HepG2 (cell line): ENCODE data around the gene ZNF189. TPM values are rescaled to one million over a fixed set of nuclear protein-coding genes. Genes with fewer than 3 reads are reported as not detected.

Experiments used
- ATF6 ChIP-seq: sonication (generic); formaldehyde crosslinking; conservative IDR thresholded peaks from 2 replicates; pipeline ENCODE4 v1.4.0; 2020; ENCODE audit warnings: missing genetic modification reagents
- GATAD2A ChIP-seq: IDR thresholded peaks from 2 replicates; pipeline ENCODE4 v1.6.1; 2016
- GFI1 ChIP-seq: sonication (generic); formaldehyde crosslinking; IDR thresholded peaks from 2 replicates; pipeline ENCODE4 v1.5.0; 2020; ENCODE audit warnings: missing genetic modification reagents, mild to moderate bottlenecking, borderline replicate concordance
- GMEB2 ChIP-seq: IDR thresholded peaks from 2 replicates; pipeline ENCODE4 v1.6.1; 2016; ENCODE audit warnings: missing biosample characterization, missing genetic modification reagents, low read depth
- HNF4G ChIP-seq, 2 experiments: sonication (generic) in 1 of 2; formaldehyde crosslinking in 1 of 2; IDR thresholded peaks; 2 replicates each; pipeline versions ENCODE4 v1.4.0 to v1.6.1; 2011 to 2020; ENCODE audit warnings: borderline replicate concordance in 2 of 2, low read depth in 2 of 2, mild to moderate bottlenecking in 2 of 2, low read length in 1 of 2, missing genetic modification reagents in 1 of 2, moderate library complexity in 1 of 2
- KDM3A ChIP-seq: IDR thresholded peaks from 2 replicates; pipeline ENCODE4 v1.6.1; 2018; ENCODE audit warnings: low read depth, missing compliant biosample characterization
- LCORL ChIP-seq, 2 experiments: fragments of 450-650 bp in 1 of 2; sonication (generic) in 1 of 2; formaldehyde crosslinking in 1 of 2; IDR thresholded peaks; 2 replicates each; pipeline versions ENCODE4 v1.5.0 to v1.6.1; 2017 to 2020; ENCODE audit warnings: antibody characterized with exemption in 1 of 2, missing genetic modification reagents in 1 of 2
- MED1 ChIP-seq: sonication (generic); formaldehyde crosslinking; IDR thresholded peaks from 2 replicates; pipeline ENCODE4 v1.4.0; 2020; ENCODE audit warnings: missing genetic modification reagents
- RFX1 ChIP-seq: fragments of 450-650 bp; IDR thresholded peaks from 2 replicates; pipeline ENCODE4 v1.6.1; 2017
- RFX3 ChIP-seq: IDR thresholded peaks from 2 replicates; pipeline ENCODE4 v1.6.1; 2016; ENCODE audit warnings: missing biosample characterization, missing genetic modification reagents
- TFAP4 ChIP-seq: sonication (generic); IDR thresholded peaks from 2 replicates; pipeline ENCODE4 v1.6.1; 2016; ENCODE audit warnings: low read depth, borderline replicate concordance
- ZFP62 ChIP-seq: sonication (generic); formaldehyde crosslinking; IDR thresholded peaks from 2 replicates; pipeline ENCODE4 v1.4.0; 2020; ENCODE audit warnings: missing genetic modification reagents
- ZNF317 ChIP-seq: sonication (generic); formaldehyde crosslinking; IDR thresholded peaks from 2 replicates; pipeline ENCODE4 v1.5.0; 2020; ENCODE audit warnings: mild to moderate bottlenecking, missing genetic modification reagents
- ZNF335 ChIP-seq: sonication (generic); formaldehyde crosslinking; IDR thresholded peaks from 2 replicates; pipeline ENCODE4 v1.4.0; 2020; ENCODE audit warnings: missing genetic modification reagents
- ZNF362 ChIP-seq: sonication (generic); formaldehyde crosslinking; IDR thresholded peaks from 2 replicates; pipeline ENCODE4 v1.4.0; 2020; ENCODE audit warnings: missing genetic modification reagents, mild to moderate bottlenecking, borderline replicate concordance
- ZNF468 ChIP-seq: sonication (generic); formaldehyde crosslinking; IDR thresholded peaks from 2 replicates; pipeline ENCODE4 v1.8.0; 2022; ENCODE audit warnings: mild to moderate bottlenecking, moderate library complexity, missing genetic modification reagents
- ZNF484 ChIP-seq: sonication (generic); formaldehyde crosslinking; IDR thresholded peaks from 2 replicates; pipeline ENCODE4 v1.5.1; 2020; ENCODE audit warnings: mild to moderate bottlenecking, low read depth, missing genetic modification reagents, borderline replicate concordance
- ZNF512 ChIP-seq: sonication (generic); formaldehyde crosslinking; IDR thresholded peaks from 2 replicates; pipeline ENCODE4 v1.4.0; 2020; ENCODE audit warnings: mild to moderate bottlenecking, missing genetic modification reagents
- ZNF644 ChIP-seq: IDR thresholded peaks from 2 replicates; pipeline ENCODE4 v1.6.1; 2016; ENCODE audit warnings: low read depth
- polyA plus RNA-seq, 8 experiments: library from polyadenylated mRNA; depleted of rRNA in 3 of 8; stranded (reverse) in 7 of 8; unstranded in 1 of 8; fragments of >200 nt; fragmentation: Illumina TruSeq in 4 of 8; extraction: Trizol in 4 of 8; gene quantifications; 2 replicates each; pipeline versions ENCODE4 v1.2.1 to v1.2.3, GENCODE V29; 2011 to 2016; ENCODE audit warnings: low read depth in 4 of 8, missing spikeins in 1 of 8, mixed read lengths in 1 of 8; ENCODE audit not compliant: insufficient read depth in 1 of 8
- total RNA-seq, 5 experiments: library from RNA; depleted of rRNA; stranded (reverse); fragments of >200 nt; fragmentation: Illumina TruSeq; extraction: Trizol; gene quantifications; 2 replicates each; pipeline ENCODE4 v1.2.3, GENCODE V29; 2016; ENCODE audit warnings: low read depth in 1 of 5

The ZNF189 gene
- total and polyA plus RNA-seq, 2 of the 13 experiments (the other 11 are each of a cell fraction or from before 2014, with no cell fraction given), result 8.4 to 50.0 TPM

- TF ChIP-seq ZNF317 (CRISPR knock-in tag) (no peak), ZNF484 (CRISPR knock-in tag) (no peak), KDM3A (CRISPR knock-in tag) (no peak), RFX3 (CRISPR knock-in tag) (no peak), ZNF335 (CRISPR knock-in tag) (no peak), GATAD2A (CRISPR knock-in tag) (no peak), ATF6 (CRISPR knock-in tag) (no peak; the same call in 1 of the 2 replicates), HNF4G (IDR thresholded peaks at IDR 0.05; ENCODE audit: borderline replicate concordance, low read depth, low read length) (no peak), HNF4G (CRISPR knock-in tag; IDR thresholded peaks at IDR 0.05; ENCODE audit: borderline replicate concordance, low read depth) (no peak), TFAP4 (no peak), ZFP62 (CRISPR knock-in tag) (no peak), ZNF362 (CRISPR knock-in tag) (no peak), ZNF644 (CRISPR knock-in tag) (no peak), LCORL (IDR thresholded peaks at IDR 0.05) (no peak), LCORL (CRISPR knock-in tag; IDR thresholded peaks at IDR 0.05) (no peak), RFX1 (no peak), GFI1 (CRISPR knock-in tag) (peak; percentile 5; the same call in 1 of the 2 replicates), MED1 (no peak), ZNF512 (no peak), ZNF468 (0 out of 2 replicates have a peak, but pooled peaks have one; percentile 57), GMEB2 (CRISPR knock-in tag) (no peak)
These were observed 43.6 kb upstream of the ZNF189 start (continued) for GRCh38 chr9:101354765-101355708.
